Stimulated activated CD8-positive, alpha-beta memory T cell treated with anti-CD3 and anti-CD28 coated beads, Interleukin-12 subunit alpha, Interleukin-12 subunit beta, amount 100 ng/mL, for 24 hours (primary cell): ENCODE results near the gene HEXD.
"Not testable (repeated sequence)": the region's sequence is repeated elsewhere in the genome, so short reads cannot be mapped to it uniquely, and the experiment has no call there.

Experiments
- DNase-seq: peaks from one replicate; pipeline ENCODE4 v3.0.0-alpha.2; 2020; ENCODE audit errors: extremely low read depth

The HEXD gene

GRCh38 chr17:82418001-82418986 lies at the start of gene HEXD, which contains the start of gene OGFOD3:
Gene HEXD, plus strand, starts transcription at chr17:82418347. Its CDS starts 1,453 bp downstream, at chr17:82419800.
Gene OGFOD3, minus strand, starts transcription at chr17:82418586. Its CDS starts 101 bp downstream, at chr17:82418485.
- peak; percentile 62 for DNase-seq

- no peak for DNase-seq
These were observed 48.9 kb upstream of the HEXD start for GRCh38 chr17:82369211-82369610.

GRCh38 chr17:82370471-82371332 lies 47.4 kb upstream of the HEXD start:
- DNase-seq, result no peak

DNA sequence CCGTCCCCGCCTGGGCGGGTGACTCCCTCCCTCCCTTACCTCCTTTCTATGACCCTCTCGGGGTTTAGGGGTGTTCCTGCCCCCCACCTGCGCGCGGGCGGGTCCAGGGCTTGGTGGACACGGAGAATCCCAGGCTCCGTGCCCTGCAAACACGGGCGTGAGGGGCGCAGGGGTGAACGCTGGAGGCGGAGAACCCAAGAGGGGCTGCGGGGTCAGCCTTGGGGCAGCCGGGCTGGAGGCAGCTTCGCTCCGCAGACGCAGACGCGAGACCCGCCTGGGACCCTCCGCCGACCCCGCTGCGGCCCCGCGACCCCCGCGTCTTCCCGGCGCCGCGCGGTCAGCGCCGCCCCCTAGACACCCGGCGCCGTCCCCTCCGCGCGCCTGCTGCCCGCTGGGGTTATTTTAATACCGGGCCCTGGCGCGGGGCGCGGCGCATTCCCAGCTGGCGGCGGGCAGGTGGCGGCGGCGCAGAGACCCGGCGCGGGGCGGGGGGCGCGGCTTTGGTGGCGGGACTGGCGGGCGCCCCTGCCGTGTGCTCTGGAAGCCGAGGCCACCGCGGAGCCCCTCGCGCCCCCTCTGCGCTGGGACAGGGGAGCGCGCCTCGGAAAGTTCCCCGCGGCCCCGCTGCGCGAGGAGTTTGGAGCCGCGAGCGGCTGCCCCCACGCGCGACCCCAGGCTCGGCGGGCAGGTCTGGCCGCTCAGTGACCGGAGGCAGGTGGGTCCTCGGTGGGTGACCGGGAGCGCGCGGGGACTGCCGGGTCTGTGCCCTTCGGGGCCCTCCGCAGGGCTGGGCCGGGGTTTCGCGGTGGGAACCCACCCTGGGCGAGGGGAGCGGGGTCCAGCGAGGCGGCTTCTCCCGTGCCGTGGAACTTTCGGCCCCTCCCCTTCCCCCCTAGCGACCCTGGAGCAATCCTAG lies 46.6 kb upstream of the HEXD start, which contains the start of gene UTS2R:
TSS of gene UTS2R (plus strand) at position 433 of the 916 bp plus-strand sequence. CDS start 2,560 bp downstream, outside the sequence.
- no peak for DNase-seq

DNA sequence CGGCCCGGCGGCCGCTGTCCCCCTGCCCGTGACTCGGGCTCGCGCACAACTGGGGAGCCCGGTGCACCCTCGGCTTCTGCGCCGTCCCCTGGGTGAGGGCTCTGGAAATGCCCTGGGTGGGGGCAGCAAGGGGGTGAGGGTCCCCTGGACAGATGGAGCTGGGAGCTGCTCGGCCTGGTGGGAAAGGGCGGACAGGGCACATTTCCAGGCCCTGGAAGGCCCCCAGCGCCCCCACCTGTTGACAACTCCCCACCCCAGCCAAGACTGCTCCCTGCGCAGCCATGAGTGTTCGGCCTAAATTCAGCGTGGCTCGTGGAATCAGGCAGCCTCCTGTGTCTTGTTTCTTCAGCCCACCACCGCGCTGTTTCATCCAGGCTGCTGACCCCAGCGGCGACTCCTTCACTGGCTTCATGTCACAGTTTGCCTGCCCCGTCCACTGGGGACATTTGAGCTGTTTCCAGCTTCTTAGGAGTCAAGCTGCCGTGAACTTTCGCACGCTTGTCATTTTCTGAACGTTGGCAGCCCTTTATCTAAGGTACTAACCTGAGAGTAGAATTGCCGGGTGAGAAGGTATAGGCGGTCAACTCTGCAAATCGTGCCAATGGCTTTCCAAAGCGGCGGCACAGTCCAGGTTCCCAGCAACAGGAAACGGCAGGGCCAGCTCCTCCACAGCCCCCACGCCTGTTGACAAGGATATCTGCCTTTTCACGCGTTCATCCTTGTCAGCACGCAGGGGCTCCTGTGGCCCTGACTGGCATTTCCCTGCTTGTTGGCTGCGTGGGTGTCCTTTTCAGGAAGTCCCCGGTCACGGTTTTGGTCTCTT lies 45.7 kb upstream of the HEXD start:
- no peak for DNase-seq

GRCh38 chr17:82373072-82373452 lies 45.1 kb upstream of the HEXD start:
- not testable (repeated sequence) for DNase-seq

- DNase-seq, result no peak
These were observed 44.2 kb upstream of the HEXD start for GRCh38 chr17:82373731-82374625.

- DNase-seq, result no peak
These were observed 43.4 kb upstream of the HEXD start for GRCh38 chr17:82374626-82375331.

DNA sequence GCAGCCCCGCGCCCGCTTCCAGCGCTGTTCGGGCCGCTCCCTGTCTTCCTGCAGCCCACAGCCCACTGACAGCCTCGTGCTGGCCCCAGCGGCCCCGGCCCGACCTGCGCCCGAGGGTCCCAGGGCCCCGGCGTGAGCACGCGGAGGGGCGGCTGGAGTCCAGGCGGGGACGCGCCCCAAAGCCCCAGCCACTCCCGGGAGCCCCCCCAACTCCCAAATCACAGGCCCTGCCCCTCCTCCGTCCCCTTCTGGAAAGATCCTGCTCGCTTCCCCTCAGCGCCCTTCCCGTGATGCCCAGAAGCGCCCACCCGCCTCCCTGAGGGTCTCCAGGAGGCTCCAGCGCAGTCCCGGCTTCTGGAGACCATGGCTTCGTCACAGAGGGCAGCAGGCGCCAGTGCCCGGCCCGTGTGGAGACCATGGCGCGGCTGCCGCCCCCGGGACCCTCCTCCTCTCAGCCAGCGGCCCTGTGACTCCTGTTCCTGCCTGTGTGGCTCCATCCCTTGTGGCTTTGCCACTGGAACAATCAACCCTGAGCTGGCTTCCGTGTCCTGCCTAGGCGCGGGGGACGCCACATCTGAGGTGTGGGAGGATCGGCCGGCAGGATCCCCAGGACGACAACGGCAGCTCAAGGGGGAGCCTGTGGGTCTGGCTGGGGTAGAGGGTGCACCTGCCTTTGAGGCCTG lies 42.6 kb upstream of the HEXD start:
- DNase-seq, result no peak

DNA sequence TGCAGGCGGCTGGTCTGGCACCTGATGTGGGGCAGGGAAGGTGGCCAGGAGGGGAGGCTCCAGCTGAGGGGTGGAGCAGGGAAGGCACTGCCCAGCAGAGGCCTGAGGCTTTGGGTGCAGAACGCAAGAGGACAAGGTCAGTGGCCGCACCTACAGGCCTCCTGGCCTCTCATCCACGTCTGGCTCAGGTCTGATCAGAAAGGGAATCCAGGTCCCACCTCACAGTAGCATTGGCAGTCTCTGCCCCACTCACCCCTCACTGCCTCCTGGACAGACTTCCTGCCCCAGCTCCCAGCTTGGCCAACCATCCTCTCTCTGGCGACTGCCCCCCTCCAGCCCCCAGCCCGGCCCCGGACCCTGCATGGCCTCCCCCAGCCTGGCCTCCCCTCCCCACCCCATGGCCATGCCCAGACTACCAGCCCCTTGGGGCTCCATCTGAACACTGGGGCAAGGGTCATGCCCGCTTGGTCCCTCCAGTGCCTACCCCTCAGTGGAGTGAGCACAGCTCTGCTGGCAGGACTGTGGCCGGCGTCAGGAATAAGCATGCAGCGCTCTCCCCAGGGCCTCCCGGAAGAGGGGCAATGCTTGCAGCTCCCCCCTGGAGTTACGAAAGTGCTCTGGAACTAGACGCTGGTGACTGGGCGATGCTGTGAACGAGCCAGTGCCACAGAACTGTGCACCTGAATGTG lies 42.0 kb upstream of the HEXD start:
- DNase-seq, result no peak

DNA sequence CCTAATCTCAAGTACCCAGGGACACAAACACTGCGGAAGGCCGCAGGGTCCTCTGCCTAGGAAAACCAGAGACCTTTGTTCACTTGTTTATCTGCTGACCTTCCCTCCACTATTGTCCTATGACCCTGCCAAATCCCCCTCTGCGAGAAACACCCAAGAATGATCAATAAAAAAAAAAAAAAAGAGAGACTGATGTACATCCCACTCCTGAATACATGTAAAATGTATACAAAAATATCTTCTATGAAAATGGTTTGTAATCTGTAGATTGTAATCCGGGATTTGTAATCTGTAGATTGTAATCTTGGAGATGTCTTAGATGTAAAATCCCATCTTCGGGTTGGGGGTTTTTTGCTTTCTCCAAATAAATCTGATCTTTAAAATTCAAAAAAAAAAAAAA lies 40.9 kb upstream of the HEXD start:
- DNase-seq, result not testable (repeated sequence)

DNA sequence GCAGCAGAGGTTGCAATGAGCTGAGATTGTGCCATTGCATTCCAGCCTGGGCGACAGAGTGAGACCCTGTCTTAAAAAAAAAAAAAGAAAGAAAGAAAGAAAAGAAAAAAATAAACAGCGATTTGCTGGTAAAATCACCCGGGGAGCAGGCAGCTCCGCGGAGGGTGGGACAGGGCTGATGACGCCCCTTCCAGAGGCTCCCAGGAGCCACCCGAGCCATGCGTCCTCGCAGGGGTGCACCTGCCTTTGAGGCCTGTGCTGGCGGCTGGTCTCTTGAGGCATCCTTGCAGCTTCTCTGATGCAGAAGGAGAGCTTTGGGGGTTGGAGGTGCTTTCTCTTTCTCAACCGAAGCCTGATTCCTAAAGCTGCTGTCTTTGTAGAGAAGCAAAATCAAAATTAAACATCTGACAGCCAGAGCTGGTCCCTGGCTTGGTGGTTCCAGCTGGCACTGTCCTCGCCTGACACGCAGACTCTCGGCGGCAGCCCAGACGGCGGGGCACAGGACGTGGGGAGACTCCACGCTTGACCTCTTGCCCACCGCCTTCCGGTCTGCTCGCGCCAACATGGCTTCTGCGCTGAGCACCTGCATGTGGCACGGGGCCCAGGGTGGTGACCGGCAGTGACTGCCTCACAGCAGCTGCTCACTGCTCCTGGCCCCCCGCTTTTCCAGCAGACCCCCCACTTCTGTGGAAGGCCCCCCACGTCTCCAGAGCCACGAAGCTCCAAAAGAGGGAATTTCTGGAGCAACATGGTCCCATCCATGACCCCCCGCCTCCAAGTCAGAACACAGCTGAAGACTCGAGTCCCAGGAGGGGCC lies 40.0 kb upstream of the HEXD start:
- DNase-seq, result no peak

GRCh38 chr17:82378741-82379021 lies 39.5 kb upstream of the HEXD start:
- DNase-seq, result no peak

DNA sequence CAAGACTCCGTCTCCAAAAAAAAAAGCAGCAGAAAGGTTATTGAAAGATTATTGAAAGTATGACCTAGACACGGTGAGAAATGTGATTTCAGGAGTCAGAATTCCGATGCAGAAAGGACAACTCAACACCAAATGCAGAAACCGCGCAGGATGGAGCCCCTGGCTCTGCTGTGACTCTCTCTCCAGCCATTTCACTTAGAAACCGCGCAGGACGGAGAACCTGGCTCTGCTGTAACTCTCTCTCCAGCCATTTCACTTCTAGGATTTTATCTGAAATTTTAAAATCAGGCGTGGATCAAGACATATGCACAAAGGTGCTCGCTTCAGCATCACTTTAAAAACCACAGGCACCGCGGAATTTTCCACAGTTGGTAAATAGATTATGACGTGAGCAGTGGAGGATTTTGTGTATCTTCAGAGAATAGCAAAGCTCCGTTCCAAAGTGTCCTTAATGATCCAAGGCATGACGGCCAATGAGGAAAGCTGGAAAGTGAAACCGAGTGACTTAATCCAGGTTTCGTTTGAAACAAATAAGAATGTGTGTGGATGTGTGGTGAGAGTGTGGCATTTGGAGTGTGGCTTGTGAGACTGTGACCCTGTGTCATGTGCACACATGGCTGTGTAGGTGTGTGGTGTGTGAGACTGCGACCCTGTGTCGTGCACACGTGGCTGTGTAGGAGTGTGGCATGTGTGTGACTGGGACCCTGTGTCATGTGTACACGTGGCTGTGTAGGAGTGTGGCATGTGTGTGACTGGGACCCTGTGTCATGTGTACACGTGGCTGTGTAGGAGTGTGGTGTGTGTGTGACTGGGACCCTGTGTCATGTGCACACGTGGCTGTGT lies 37.1 kb upstream of the HEXD start:
- DNase-seq, result no peak

- not testable (repeated sequence) for DNase-seq
These were observed 36.5 kb upstream of the HEXD start for GRCh38 chr17:82381703-82382009.
